ENCODE results near the gene MILR1.
A peak's percentile ranks its signal among the peaks of the same experiment; 100 is the strongest.
"Not testable (repeated sequence)": the region's sequence is repeated elsewhere in the genome, so short reads cannot be mapped to it uniquely, and the experiment has no call there.

Gene MILR1

DNA sequence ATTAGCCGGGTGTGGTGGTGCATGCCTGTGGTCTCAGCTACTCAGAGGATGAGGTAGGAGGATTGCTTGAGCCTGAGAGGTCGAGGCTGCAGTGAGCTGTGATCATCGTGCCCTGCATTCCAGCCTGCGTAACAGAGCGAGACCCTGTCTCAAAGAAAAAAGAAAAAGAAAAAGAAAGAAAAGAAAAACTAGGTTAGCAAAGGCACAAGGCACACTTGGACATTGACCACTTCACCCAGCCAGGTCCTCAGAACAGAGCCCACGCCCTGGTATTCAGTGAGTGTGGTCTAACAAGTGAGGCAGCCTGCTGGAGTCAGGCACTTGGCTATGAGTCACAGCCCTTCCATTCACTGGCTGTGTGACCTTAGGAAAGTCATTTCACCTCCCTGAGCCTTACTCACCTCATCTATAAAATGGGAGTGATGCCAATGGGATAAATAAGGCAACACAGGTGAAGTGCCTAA is 10.4 kb downstream of the MILR1 start:
- TF ChIP-seq, protein P1, sequence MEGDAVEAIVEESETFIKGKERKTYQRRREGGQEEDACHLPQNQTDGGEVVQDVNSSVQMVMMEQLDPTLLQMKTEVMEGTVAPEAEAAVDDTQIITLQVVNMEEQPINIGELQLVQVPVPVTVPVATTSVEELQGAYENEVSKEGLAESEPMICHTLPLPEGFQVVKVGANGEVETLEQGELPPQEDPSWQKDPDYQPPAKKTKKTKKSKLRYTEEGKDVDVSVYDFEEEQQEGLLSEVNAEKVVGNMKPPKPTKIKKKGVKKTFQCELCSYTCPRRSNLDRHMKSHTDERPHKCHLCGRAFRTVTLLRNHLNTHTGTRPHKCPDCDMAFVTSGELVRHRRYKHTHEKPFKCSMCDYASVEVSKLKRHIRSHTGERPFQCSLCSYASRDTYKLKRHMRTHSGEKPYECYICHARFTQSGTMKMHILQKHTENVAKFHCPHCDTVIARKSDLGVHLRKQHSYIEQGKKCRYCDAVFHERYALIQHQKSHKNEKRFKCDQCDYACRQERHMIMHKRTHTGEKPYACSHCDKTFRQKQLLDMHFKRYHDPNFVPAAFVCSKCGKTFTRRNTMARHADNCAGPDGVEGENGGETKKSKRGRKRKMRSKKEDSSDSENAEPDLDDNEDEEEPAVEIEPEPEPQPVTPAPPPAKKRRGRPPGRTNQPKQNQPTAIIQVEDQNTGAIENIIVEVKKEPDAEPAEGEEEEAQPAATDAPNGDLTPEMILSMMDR (IDR thresholded peaks at IDR 0.05; ENCODE audit: low read depth, low read length, missing control alignments) = no peak
- no peak overlapping the region for H3K4me3 ChIP-seq (replicated peaks; ENCODE audit: low read depth, low read length)
- peak; percentile 19 for DNase-seq (ENCODE audit: extremely low read depth, low read depth)

DNA sequence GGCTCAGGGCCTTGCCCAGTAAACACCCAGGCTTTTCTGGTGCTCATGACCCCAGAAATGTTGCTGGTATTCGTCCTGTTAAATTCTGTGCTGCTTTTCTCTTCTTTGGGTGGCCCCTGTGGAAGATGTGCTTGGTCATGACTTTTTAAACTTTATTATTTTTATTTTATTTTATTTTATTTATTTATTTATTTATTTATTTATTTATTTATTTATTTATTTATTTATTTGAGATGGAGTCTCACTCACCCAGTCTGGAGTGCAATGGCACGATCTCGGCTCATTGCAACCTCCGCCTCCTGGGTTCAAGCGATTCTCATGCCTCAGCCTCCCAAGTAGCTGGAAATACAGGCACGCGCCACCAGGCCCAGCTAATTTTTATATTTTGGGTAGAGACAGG is 10.9 kb downstream of the MILR1 start:
- DNase-seq (ENCODE audit: extremely low read depth, low read depth); H3K4me3 ChIP-seq (replicated peaks; ENCODE audit: low read depth, low read length): not testable (repeated sequence)

DNA sequence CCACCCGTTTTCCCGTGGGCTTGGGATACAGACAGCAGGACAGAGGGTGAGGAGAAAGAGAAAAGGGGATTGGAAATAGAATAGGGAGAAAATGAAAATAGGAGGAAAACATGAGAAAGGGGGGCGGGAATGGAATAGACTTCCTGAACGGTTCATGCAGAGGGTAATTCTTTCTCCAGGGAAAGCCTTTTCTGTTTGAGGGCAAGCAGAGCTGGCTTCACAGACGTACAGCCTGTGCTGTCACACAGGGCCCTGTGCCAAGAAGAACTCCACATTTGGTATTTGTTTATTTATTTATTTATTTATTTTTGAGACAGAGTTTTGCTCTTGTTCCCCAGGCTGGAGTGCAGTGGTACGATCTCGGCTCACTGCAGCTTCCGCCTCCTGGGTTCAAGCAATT is 12.0 kb downstream of the MILR1 start:
- no peak overlapping the region for H3K4me3 ChIP-seq (replicated peaks; ENCODE audit: low read depth, low read length)
- no peak for DNase-seq (ENCODE audit: extremely low read depth, low read depth)
- TF ChIP-seq, protein P1 (IDR thresholded peaks at IDR 0.05; ENCODE audit: low read depth, low read length, missing control alignments) = no peak

DNA sequence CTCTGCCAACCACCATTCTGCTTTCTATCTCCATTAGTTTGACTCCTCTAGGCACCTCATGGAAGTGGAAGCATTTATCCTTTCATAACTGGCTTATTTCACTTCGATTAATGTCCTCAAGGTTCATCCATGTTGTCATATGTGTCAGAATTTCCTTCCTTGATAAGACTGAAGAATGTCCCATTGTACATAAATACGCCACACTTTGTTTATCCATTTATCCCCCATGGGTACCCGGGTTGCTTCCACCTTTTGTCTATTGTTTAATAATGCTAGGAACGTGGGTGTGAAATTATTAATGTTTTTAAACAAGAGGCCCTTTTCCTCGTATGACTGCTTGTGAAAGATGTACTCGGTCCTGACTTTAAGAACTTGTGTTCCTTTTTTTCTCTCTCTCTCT is 12.9 kb downstream of the MILR1 start:
- TF ChIP-seq, protein P1 (IDR thresholded peaks at IDR 0.05; ENCODE audit: low read depth, low read length, missing control alignments) = no peak
- H3K4me3 ChIP-seq (replicated peaks; ENCODE audit: low read depth, low read length) = no peak overlapping the region
- no peak for DNase-seq (ENCODE audit: extremely low read depth, low read depth)

DNA sequence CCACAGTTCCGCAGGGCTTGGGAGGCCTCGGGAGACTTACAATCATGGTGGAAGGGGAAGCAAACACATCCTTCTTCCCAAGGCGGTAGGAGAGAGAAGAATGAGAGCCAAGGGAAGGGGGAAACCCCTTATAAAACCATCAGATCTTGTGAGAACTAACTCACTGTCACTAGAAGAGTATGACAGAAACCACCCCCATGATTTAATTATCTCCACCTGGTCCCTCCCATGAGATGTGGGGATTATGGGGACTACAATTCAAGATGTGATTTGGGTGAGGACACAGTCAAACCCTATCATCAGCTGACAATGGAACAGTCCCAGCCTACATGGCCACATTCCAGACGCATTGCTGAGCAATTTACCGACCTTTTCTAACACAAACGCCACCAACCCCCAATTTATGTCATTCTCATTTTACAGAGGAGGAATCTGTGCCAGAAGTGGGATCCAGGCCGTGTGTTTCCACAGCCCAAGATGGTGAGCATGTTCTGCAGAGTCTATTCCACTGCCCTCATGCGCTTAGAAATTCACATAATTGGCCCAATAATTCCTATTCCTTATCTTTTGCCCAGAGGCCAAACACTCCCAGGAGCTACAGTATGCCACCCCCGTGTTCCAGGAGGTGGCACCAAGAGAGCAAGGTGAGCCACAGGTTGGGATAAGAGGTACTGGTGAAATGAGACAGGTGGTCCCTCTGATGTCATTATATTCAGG is 17.3 kb downstream of the MILR1 start:
- DNase-seq (ENCODE audit: extremely low read depth, low read depth) = no peak
- TF ChIP-seq, protein P1 (IDR thresholded peaks at IDR 0.05; ENCODE audit: low read depth, low read length, missing control alignments) = no peak
- H3K4me3 ChIP-seq (replicated peaks; ENCODE audit: low read depth, low read length) = no peak overlapping the region

DNA sequence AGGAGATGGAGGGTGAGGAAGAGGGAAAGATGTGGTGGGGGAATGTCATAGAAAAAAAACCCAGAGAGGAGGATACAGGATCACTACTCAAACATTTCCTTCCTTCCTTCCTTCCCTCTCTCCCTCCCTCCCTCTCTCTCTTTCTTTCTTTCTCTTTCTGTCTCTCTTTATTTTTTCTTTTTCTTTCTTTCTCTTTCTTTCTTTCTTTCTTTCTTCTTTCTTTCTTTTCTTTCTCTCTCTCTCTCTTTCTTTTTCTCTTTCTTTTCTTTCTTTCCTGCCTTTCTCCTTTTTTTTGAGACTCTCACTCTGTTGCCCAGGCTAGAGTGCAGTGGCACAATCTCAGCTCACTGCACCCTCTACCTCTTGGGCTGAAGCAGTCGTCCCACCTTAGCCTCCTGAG is 17.9 kb downstream of the MILR1 start:
- H3K4me3 ChIP-seq (replicated peaks; ENCODE audit: low read depth, low read length); DNase-seq (ENCODE audit: extremely low read depth, low read depth): not testable (repeated sequence)

DNA sequence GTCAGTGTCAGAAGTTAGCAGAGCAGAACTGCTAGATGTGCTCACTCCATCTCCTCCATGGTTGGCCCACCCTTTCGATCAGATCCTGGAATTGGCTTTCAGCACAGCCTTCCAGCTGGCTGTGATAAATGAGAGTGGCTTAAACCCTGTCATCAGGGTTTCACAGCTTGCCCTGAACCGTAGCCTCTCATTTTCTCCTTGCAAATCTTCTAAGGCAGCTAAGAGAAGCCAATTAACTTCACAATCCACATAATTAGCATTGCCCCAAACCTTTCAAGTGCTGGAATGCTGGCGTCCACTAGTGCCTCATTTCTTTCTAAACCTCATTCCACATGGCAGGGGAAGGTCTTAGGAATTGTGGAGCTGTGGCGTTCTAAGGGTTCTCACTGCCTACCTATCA is 21.7 kb downstream of the MILR1 start:
- no peak for DNase-seq (ENCODE audit: extremely low read depth, low read depth)
- H3K4me3 ChIP-seq (replicated peaks; ENCODE audit: low read depth, low read length) = no peak overlapping the region
- TF ChIP-seq, protein P1 (IDR thresholded peaks at IDR 0.05; ENCODE audit: low read depth, low read length, missing control alignments) = no peak

DNA sequence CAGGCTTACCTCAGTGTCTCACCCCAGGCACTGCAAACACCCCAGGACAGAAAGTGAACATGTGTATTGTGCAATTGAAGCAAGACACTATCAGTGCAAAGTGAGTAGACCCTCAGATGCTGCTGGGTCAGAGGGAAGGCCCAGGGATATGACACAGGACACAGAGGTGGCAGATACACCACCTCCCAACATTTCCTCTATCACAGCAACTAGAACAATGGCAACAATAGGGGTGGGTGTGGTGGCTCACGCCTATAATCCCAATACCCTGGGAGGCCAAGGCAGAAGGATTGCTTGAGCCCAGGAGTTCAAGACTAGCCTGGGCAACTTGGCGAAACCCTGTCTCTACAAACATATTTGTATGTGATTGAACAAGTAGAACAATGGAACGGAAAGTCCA is 22.5 kb downstream of the MILR1 start:
- TF ChIP-seq, protein P1 (IDR thresholded peaks at IDR 0.05; ENCODE audit: low read depth, low read length, missing control alignments) = no peak
- DNase-seq (ENCODE audit: extremely low read depth, low read depth) = no peak
- H3K4me3 ChIP-seq (replicated peaks; ENCODE audit: low read depth, low read length) = no peak overlapping the region

Measured in HFF-Myc (cell line).